WTC11 (cell line): ENCODE measurements around the gene DENND2C. TPM values are rescaled to one million over a fixed set of nuclear protein-coding genes. Genes with fewer than 3 reads are reported as not detected.

Experiments
- ATAC-seq: fragments of 200-7000 bp; cut with Tn5 transposase; 2 replicates; pipeline ENCODE4 v1.10.0; 2021; ENCODE audit warnings: mild to moderate bottlenecking, moderate library complexity
- CTCF ChIA-PET: fragments of 300-600 bp; sonication (Branson Sonifier 250); formaldehyde crosslinking; loops from one replicate; lab custom pipeline; 2021; ENCODE audit warnings: antibody characterized with exemption; lab: Charles Lee
- POLR2A ChIA-PET: fragments of 350-600 bp; sonication (Branson Sonifier 250); formaldehyde crosslinking; loops from one replicate; lab custom pipeline; 2021; ENCODE audit warnings: antibody characterized with exemption; lab: Charles Lee
- DNase-seq: peaks from one replicate; pipeline ENCODE4 v3.0.0; 2021; ENCODE audit warnings: low spot score
- H3K27ac Mint-ChIP-seq: 2 replicates; pipeline ENCODE4 v1.8.0; 2021; ENCODE audit warnings: mixed read lengths
- H3K27me3 Mint-ChIP-seq: 2 replicates; pipeline ENCODE4 v1.8.0; 2021; ENCODE audit warnings: low read depth, mild to moderate bottlenecking, moderate library complexity, mixed read lengths
- H3K36me3 Mint-ChIP-seq: 2 replicates; pipeline ENCODE4 v1.8.0; 2021; ENCODE audit warnings: mixed read lengths
- H3K4me1 Mint-ChIP-seq: 2 replicates; pipeline ENCODE4 v1.8.0; 2022; ENCODE audit warnings: mixed read lengths
- H3K4me3 Mint-ChIP-seq: 2 replicates; pipeline ENCODE4 v1.8.0; 2021; ENCODE audit warnings: mild to moderate bottlenecking, moderate library complexity, mixed read lengths
- H3K9me3 Mint-ChIP-seq: 2 replicates; pipeline ENCODE4 v1.8.0; 2021; ENCODE audit warnings: mixed read lengths
- ATF1 ChIP-seq: sonication (generic); formaldehyde crosslinking; IDR thresholded peaks from 2 replicates; pipeline ENCODE4 v1.8.1; 2023; ENCODE audit warnings: mild to moderate bottlenecking, moderate library complexity, missing genetic modification reagents
- CREB1 ChIP-seq: sonication (generic); formaldehyde crosslinking; IDR thresholded peaks from 2 replicates; pipeline ENCODE4 v1.8.0; 2023; ENCODE audit warnings: mild to moderate bottlenecking, missing genetic modification reagents
- EMX1 ChIP-seq: fragments of 250-450 bp; sonication (Bioruptor Pico); IDR thresholded peaks from 2 replicates; pipeline ENCODE4 v1.8.0; 2021; ENCODE audit warnings: mild to moderate bottlenecking
- FOXJ3 ChIP-seq: sonication (generic); formaldehyde crosslinking; IDR thresholded peaks from 2 replicates; pipeline ENCODE4 v1.9.0; 2021; ENCODE audit warnings: missing genetic modification reagents, mild to moderate bottlenecking, borderline replicate concordance
- FOXK1 ChIP-seq: sonication (generic); formaldehyde crosslinking; IDR thresholded peaks from 2 replicates; pipeline ENCODE4 v1.8.0; 2022; ENCODE audit warnings: mild to moderate bottlenecking, moderate library complexity, missing genetic modification reagents
- GABPB1 ChIP-seq: sonication (generic); formaldehyde crosslinking; IDR thresholded peaks from 2 replicates; pipeline ENCODE4 v1.8.1; 2023; ENCODE audit warnings: mild to moderate bottlenecking, missing genetic modification reagents
- JAZF1 ChIP-seq: fragments of 250-450 bp; sonication (Bioruptor Pico); IDR thresholded peaks from 2 replicates; pipeline ENCODE4 v1.9.0; 2021; ENCODE audit warnings: moderate library complexity, mild to moderate bottlenecking, inconsistent platforms
- KAT7 ChIP-seq: sonication (generic); formaldehyde crosslinking; IDR thresholded peaks from 2 replicates; pipeline ENCODE4 v1.8.1; 2023; ENCODE audit warnings: missing genetic modification reagents, mild to moderate bottlenecking, borderline replicate concordance
- NFE2L1 ChIP-seq: sonication (generic); formaldehyde crosslinking; IDR thresholded peaks from 2 replicates; pipeline ENCODE4 v1.8.1; 2023; ENCODE audit warnings: missing genetic modification reagents
- NFYB ChIP-seq: sonication (generic); formaldehyde crosslinking; conservative IDR thresholded peaks from 2 replicates; pipeline ENCODE4 v1.8.0; 2022; ENCODE audit warnings: low read depth, missing genetic modification reagents
- NR2C2 ChIP-seq: sonication (generic); formaldehyde crosslinking; IDR thresholded peaks from 2 replicates; pipeline ENCODE4 v1.8.0; 2022; ENCODE audit warnings: mild to moderate bottlenecking, missing genetic modification reagents
- OVOL2 ChIP-seq: fragments of 250-450 bp; sonication (Bioruptor Pico); IDR thresholded peaks from 2 replicates; pipeline ENCODE4 v1.9.0; 2021; ENCODE audit warnings: mild to moderate bottlenecking, borderline replicate concordance
- RORB ChIP-seq: fragments of 250-450 bp; sonication (Bioruptor Pico); IDR thresholded peaks from 2 replicates; pipeline ENCODE4 v1.9.0; 2021; ENCODE audit warnings: mild to moderate bottlenecking
- SP1 ChIP-seq: sonication (generic); formaldehyde crosslinking; conservative IDR thresholded peaks from 2 replicates; pipeline ENCODE4 v1.8.1; 2022; ENCODE audit warnings: missing genetic modification reagents
- ZNF416 ChIP-seq: fragments of 250-450 bp; sonication (Bioruptor Pico); IDR thresholded peaks from 2 replicates; pipeline ENCODE4 v1.9.0; 2021; ENCODE audit warnings: mild to moderate bottlenecking, inconsistent platforms
- ZNF423 ChIP-seq: fragments of 250-450 bp; sonication (Bioruptor Pico); IDR thresholded peaks from 2 replicates; pipeline ENCODE4 v2.1.2; 2022; ENCODE audit warnings: mild to moderate bottlenecking, moderate library complexity
- total RNA-seq: library from RNA; stranded (reverse); gene quantifications from 3 replicates; pipeline ENCODE4 v1.2.3, GENCODE V29; 2021
- TF ChIP-seq, protein P1 (sequence below): sonication (generic); formaldehyde crosslinking; IDR thresholded peaks from 2 replicates; pipeline ENCODE4 v1.8.0; 2022; ENCODE audit warnings: mild to moderate bottlenecking, missing genetic modification reagents
- TF ChIP-seq, protein P2 (sequence below): fragments of 250-450 bp; sonication (Bioruptor Pico); conservative IDR thresholded peaks from 2 replicates; pipeline ENCODE4 v1.9.0; 2021; ENCODE audit warnings: mild to moderate bottlenecking
- TF ChIP-seq, protein P3 (sequence below): fragments of 250-450 bp; sonication (Bioruptor Pico); IDR thresholded peaks from 2 replicates; pipeline ENCODE4 v1.9.0; 2021; ENCODE audit warnings: moderate library complexity, mild to moderate bottlenecking, inconsistent platforms, borderline replicate concordance
- TF ChIP-seq, protein P4 (sequence below): sonication (generic); formaldehyde crosslinking; IDR thresholded peaks from 2 replicates; pipeline ENCODE4 v1.8.0; 2022; ENCODE audit warnings: mild to moderate bottlenecking, missing genetic modification reagents
- TF ChIP-seq, protein P5 (sequence below): sonication (generic); formaldehyde crosslinking; IDR thresholded peaks from 2 replicates; pipeline ENCODE4 v1.8.0; 2022; ENCODE audit warnings: mild to moderate bottlenecking, missing genetic modification reagents
- TF ChIP-seq, protein P6 (sequence below): sonication (generic); formaldehyde crosslinking; IDR thresholded peaks from 2 replicates; pipeline ENCODE4 v1.8.0; 2023; ENCODE audit warnings: mild to moderate bottlenecking, missing genetic modification reagents
- TF ChIP-seq, protein P7 (sequence below): sonication (generic); formaldehyde crosslinking; conservative IDR thresholded peaks from 2 replicates; pipeline ENCODE4 v1.8.1; 2022; ENCODE audit warnings: mild to moderate bottlenecking, missing genetic modification reagents
- TF ChIP-seq, protein P8 (sequence below): fragments of 250-450 bp; sonication (Bioruptor Pico); IDR thresholded peaks from 2 replicates; pipeline ENCODE4 v2.1.2; 2022; ENCODE audit warnings: mild to moderate bottlenecking, moderate library complexity

The DENND2C gene
- total RNA-seq, 1 experiment from 2014 or later: 2.9 TPM

DNA sequence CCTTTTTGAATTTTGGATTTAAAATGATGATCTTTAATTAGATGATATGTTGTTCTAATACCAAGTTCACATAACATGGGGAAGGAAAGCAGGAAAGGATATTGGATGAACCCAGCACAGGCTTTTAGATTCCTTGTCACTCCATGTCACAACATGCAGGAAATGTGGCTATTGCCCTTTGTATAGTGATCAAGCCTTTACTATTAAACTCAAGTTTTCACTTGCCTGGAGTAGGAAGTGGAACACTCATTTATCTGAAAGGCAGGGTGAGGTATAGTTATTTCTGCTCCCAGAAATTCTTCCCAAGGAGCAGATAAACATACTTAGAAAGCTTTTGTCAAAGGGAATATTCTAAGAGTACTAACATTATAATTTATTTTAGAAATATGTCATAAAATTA is 51.2 kb downstream of the DENND2C start:
- Mint-ChIP-seq H3K27ac (no peak overlapping the region), H3K36me3 (no peaks in the 10 kb centered on the region), H3K27me3 (no peaks in the 10 kb centered on the region; the same call in 1 of the 2 replicates), H3K9me3 (peaks cover 6% of the 10 kb centered on the region; the same call in 1 of the 2 replicates), H3K4me3 (no peak overlapping the region)
- CTCF ChIA-PET: no interaction called here
- DNase-seq (no peak), ATAC-seq (no peak)
- POLR2A ChIA-PET: no interaction called here
- TF ChIP-seq ZNF423 (no peak), FOXK1 (CRISPR knock-in tag) (no peak), KAT7 (no peak), SP1 (CRISPR knock-in tag) (no peak), GABPB1 (CRISPR knock-in tag) (no peak), CREB1 (no peak), OVOL2 (CRISPR knock-in tag) (no peak), EMX1 (CRISPR knock-in tag) (no peak), FOXJ3 (no peak), NFYB (no peak), NR2C2 (CRISPR knock-in tag) (no peak), ATF1 (CRISPR knock-in tag) (no peak), NFE2L1 (CRISPR knock-in tag) (no peak)
- TF ChIP-seq, protein P1, sequence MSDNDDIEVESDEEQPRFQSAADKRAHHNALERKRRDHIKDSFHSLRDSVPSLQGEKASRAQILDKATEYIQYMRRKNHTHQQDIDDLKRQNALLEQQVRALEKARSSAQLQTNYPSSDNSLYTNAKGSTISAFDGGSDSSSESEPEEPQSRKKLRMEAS (CRISPR knock-in tag): no peak
- TF ChIP-seq, protein P2, sequence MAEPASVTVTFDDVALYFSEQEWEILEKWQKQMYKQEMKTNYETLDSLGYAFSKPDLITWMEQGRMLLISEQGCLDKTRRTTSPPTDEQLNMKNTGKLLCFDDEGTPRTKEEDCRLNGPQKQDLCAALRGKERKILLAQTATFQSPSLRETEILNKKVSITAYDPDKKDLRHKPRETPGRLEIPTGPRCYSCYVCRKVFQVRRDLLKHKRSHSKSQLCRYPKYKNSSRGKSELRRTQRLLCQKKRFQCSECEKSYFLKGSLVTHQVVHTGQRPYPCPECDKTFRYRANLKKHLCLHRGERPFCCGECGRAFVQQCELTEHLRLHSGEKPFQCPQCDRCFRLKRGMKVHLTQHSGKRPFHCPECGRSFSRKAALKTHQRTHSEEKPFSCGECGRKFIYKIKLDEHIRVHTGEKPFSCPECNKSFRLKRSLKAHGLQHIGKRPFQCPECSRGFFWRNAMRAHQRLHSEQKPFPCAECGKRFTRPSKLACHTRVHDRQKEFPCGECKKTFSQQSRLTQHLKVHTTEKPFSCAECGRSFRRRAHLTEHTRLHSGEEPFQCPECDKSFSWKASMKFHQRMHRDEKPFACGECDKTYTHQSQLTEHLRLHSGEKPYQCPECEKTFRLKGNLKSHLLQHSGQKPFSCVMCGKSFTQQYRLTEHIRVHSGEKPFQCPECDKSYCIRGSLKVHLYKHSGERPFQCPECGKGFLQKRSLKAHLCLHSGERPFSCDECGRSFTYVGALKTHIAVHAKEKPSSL (CRISPR knock-in tag): no peak
- TF ChIP-seq, protein P3, sequence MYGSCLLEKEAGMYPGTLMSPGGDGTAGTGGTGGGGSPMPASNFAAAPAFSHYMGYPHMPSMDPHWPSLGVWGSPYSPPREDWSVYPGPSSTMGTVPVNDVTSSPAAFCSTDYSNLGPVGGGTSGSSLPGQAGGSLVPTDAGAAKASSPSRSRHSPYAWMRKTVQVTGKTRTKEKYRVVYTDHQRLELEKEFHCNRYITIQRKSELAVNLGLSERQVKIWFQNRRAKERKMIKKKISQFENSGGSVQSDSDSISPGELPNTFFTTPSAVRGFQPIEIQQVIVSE (CRISPR knock-in tag): no peak
- TF ChIP-seq, all 79 proteins: peak for 0
- H3K4me1 Mint-ChIP-seq: no peaks in the 10 kb centered on the region

DNA sequence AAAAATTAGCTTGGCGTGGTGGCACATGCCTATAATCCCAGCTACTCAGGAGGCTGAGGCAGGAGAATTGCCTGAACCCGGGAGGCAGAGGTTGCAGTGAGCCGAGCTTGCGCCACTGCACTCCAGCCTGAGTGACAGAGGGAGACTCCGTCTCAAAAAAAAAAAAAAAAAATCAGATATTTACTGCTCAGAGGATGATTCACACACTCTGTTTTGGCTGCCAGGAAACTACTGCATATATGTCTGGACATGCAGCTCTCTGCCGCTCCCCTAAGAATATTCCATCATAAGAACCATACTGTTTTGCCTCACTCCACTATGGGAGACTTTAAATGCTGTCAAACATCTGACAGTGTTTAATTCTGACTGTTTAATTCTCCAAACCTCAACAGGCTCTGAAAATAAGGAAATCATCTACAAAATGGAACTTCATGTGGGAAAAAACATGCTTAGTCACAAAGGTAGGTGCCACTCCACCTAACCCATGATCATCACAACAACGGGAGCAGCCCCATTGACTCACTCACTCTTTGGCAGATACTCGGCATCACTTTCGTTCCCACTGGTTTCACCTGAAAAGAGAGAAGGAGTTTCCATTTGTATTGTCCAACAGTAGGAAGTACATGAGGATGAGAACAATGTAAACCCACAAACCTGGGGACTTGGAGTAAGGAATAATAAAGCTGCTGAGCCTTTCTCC is 59.2 kb downstream of the DENND2C start:
- peaks cover 6% of the 10 kb centered on the region; the same call in 1 of the 2 replicates for H3K9me3 Mint-ChIP-seq
- no peaks in the 10 kb centered on the region for H3K4me1 Mint-ChIP-seq
- POLR2A ChIA-PET: interaction anchor here (0.7 kb wide), 1 partner anchor 36 kb away, joined by 3 read pairs; no protein-coding TSS in a partner anchor
- no peak for ATAC-seq
- H3K27me3 Mint-ChIP-seq: no peaks in the 10 kb centered on the region
- no peak overlapping the region for H3K4me3 Mint-ChIP-seq
- H3K27ac Mint-ChIP-seq: no peak overlapping the region
- CTCF ChIA-PET: no interaction called here
- H3K36me3 Mint-ChIP-seq: no peaks in the 10 kb centered on the region
- DNase-seq: no peak
- no peak for TF ChIP-seq ZNF416 (CRISPR knock-in tag)
- TF ChIP-seq, protein P4, sequence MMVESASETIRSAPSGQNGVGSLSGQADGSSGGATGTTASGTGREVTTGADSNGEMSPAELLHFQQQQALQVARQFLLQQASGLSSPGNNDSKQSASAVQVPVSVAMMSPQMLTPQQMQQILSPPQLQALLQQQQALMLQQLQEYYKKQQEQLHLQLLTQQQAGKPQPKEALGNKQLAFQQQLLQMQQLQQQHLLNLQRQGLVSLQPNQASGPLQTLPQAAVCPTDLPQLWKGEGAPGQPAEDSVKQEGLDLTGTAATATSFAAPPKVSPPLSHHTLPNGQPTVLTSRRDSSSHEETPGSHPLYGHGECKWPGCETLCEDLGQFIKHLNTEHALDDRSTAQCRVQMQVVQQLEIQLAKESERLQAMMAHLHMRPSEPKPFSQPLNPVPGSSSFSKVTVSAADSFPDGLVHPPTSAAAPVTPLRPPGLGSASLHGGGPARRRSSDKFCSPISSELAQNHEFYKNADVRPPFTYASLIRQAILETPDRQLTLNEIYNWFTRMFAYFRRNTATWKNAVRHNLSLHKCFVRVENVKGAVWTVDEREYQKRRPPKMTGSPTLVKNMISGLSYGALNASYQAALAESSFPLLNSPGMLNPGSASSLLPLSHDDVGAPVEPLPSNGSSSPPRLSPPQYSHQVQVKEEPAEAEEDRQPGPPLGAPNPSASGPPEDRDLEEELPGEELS (CRISPR knock-in tag): no peak
- TF ChIP-seq, protein P5, sequence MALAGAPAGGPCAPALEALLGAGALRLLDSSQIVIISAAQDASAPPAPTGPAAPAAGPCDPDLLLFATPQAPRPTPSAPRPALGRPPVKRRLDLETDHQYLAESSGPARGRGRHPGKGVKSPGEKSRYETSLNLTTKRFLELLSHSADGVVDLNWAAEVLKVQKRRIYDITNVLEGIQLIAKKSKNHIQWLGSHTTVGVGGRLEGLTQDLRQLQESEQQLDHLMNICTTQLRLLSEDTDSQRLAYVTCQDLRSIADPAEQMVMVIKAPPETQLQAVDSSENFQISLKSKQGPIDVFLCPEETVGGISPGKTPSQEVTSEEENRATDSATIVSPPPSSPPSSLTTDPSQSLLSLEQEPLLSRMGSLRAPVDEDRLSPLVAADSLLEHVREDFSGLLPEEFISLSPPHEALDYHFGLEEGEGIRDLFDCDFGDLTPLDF: no peak
- TF ChIP-seq JAZF1 (CRISPR knock-in tag): no peak
- TF ChIP-seq, protein P6, sequence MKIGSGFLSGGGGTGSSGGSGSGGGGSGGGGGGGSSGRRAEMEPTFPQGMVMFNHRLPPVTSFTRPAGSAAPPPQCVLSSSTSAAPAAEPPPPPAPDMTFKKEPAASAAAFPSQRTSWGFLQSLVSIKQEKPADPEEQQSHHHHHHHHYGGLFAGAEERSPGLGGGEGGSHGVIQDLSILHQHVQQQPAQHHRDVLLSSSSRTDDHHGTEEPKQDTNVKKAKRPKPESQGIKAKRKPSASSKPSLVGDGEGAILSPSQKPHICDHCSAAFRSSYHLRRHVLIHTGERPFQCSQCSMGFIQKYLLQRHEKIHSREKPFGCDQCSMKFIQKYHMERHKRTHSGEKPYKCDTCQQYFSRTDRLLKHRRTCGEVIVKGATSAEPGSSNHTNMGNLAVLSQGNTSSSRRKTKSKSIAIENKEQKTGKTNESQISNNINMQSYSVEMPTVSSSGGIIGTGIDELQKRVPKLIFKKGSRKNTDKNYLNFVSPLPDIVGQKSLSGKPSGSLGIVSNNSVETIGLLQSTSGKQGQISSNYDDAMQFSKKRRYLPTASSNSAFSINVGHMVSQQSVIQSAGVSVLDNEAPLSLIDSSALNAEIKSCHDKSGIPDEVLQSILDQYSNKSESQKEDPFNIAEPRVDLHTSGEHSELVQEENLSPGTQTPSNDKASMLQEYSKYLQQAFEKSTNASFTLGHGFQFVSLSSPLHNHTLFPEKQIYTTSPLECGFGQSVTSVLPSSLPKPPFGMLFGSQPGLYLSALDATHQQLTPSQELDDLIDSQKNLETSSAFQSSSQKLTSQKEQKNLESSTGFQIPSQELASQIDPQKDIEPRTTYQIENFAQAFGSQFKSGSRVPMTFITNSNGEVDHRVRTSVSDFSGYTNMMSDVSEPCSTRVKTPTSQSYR (CRISPR knock-in tag): no peak
- TF ChIP-seq, protein P7, sequence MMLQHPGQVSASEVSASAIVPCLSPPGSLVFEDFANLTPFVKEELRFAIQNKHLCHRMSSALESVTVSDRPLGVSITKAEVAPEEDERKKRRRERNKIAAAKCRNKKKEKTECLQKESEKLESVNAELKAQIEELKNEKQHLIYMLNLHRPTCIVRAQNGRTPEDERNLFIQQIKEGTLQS (CRISPR knock-in tag): no peak
- TF ChIP-seq, protein P8, sequence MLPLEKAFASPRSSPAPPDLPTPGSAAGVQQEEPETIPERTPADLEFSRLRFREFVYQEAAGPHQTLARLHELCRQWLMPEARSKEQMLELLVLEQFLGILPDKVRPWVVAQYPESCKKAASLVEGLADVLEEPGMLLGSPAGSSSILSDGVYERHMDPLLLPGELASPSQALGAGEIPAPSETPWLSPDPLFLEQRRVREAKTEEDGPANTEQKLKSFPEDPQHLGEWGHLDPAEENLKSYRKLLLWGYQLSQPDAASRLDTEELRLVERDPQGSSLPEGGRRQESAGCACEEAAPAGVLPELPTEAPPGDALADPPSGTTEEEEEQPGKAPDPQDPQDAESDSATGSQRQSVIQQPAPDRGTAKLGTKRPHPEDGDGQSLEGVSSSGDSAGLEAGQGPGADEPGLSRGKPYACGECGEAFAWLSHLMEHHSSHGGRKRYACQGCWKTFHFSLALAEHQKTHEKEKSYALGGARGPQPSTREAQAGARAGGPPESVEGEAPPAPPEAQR (CRISPR knock-in tag): no peak
- TF ChIP-seq RORB: no peak
- TF ChIP-seq NR2C2 (CRISPR knock-in tag): no peak
